ENCODE data around the gene ARL15. TPM values are rescaled to one million over a fixed set of nuclear protein-coding genes. Genes with fewer than 3 reads are reported as not detected.
"Not testable (repeated sequence)": the region's sequence is repeated elsewhere in the genome, so short reads cannot be mapped to it uniquely, and the experiment has no call there.

ARL15 gene
- polyA plus RNA-seq, 1 of the 3 experiments (the other 2 are of a cell fraction): 6.4 TPM

GRCh38 chr5:53983568-53984460 is 326.6 kb downstream of the ARL15 start:
- POLR2A ChIA-PET: no interaction called here
- Histone ChIP-seq H3K9ac (no peak overlapping the region), H3K4me2 (no peak overlapping the region), H3K9me3 (no peaks in the 10 kb centered on the region), H3K36me3 (replicated peaks in 1 of 2; ENCODE audit: control insufficient read depth in 1 of 2, insufficient read depth in 2 of 2, low read length in 1 of 2) (no peaks in the 10 kb centered on the region), H3K4me3 (ENCODE audit: low read depth in 2 of 2, low read length in 1 of 2) (no peak overlapping the region), H4K20me1 (ENCODE audit: insufficient read depth) (no peaks in the 10 kb centered on the region), H3K4me1 (ENCODE audit: control insufficient read depth in 1 of 2, insufficient read depth in 2 of 2, low read depth in 1 of 2, low read length in 1 of 2) (no peaks in the 10 kb centered on the region), H3K79me2 (ENCODE audit: insufficient read depth) (no peaks in the 10 kb centered on the region), H2AFZ (ENCODE audit: low read depth) (no peak overlapping the region), H3K27me3 (ENCODE audit: insufficient read depth) (no peaks in the 10 kb centered on the region), H3F3A (replicated peaks; ENCODE audit: insufficient read depth) (no peaks in the 10 kb centered on the region), H3K27ac (ENCODE audit: low read depth in 2 of 2, low read length in 1 of 2) (no peak overlapping the region), H3K9me2 (no peaks in the 10 kb centered on the region)
- WGBS (ENCODE audit: low lambda C conversion rate): 79% methylated on average over 10 of the region's 10 CpGs
- DNase-seq: no peak
- TF ChIP-seq RAD21 (IDR thresholded peaks at IDR 0.05; ENCODE audit: low read length): no peak
- TF ChIP-seq FOXM1 (IDR thresholded peaks at IDR 0.05; ENCODE audit: low read depth): no peak
- TF ChIP-seq FOSL2 (IDR thresholded peaks at IDR 0.05; ENCODE audit: borderline replicate concordance, low read depth): no peak
- TF ChIP-seq CHD2 (IDR thresholded peaks at IDR 0.05; ENCODE audit: low read length, partially characterized antibody): no peak
- TF ChIP-seq FOXJ3 (CRISPR knock-in tag; IDR thresholded peaks at IDR 0.05): no peak
- TF ChIP-seq POLR2AphosphoS5 (IDR thresholded peaks at IDR 0.05; ENCODE audit: low read depth, low read length): no peak
- TF ChIP-seq USF1 (IDR thresholded peaks at IDR 0.05; ENCODE audit: borderline replicate concordance, low read depth): no peak
- TF ChIP-seq YY1 (IDR thresholded peaks at IDR 0.05; ENCODE audit: low read depth): no peak
- TF ChIP-seq MEF2A (IDR thresholded peaks at IDR 0.05; ENCODE audit: borderline replicate concordance, low read depth): no peak
- TF ChIP-seq RXRA (IDR thresholded peaks at IDR 0.05; ENCODE audit: borderline replicate concordance, low read depth): no peak
- no peak for TF ChIP-seq PBX3 (IDR thresholded peaks at IDR 0.05)
- TF ChIP-seq SIN3A (IDR thresholded peaks at IDR 0.05; ENCODE audit: borderline replicate concordance, low read depth, low read length): no peak
- no peak for TF ChIP-seq TCF12 (IDR thresholded peaks at IDR 0.05)
- no peak for TF ChIP-seq MAX (IDR thresholded peaks at IDR 0.05; ENCODE audit: low read depth)
- TF ChIP-seq MXI1 (IDR thresholded peaks at IDR 0.05; ENCODE audit: low read depth, low read length): no peak
- CTCF ChIA-PET: no interaction called here

- DNase-seq; H3K9ac ChIP-seq; H3K79me2 ChIP-seq (ENCODE audit: insufficient read depth); POLR2A ChIA-PET; H3K9me3 ChIP-seq; H3F3A ChIP-seq (replicated peaks; ENCODE audit: insufficient read depth); H2AFZ ChIP-seq (ENCODE audit: low read depth); H3K9me2 ChIP-seq; H3K36me3 ChIP-seq (replicated peaks in 1 of 2; ENCODE audit: control insufficient read depth in 1 of 2, insufficient read depth in 2 of 2, low read length in 1 of 2); H3K4me2 ChIP-seq; H4K20me1 ChIP-seq (ENCODE audit: insufficient read depth); CTCF ChIA-PET; H3K27me3 ChIP-seq (ENCODE audit: insufficient read depth); H3K27ac ChIP-seq (ENCODE audit: low read depth in 2 of 2, low read length in 1 of 2); H3K4me1 ChIP-seq (ENCODE audit: control insufficient read depth in 1 of 2, insufficient read depth in 2 of 2, low read depth in 1 of 2, low read length in 1 of 2); H3K4me3 ChIP-seq (ENCODE audit: low read depth in 2 of 2, low read length in 1 of 2): not testable (repeated sequence)
- WGBS (ENCODE audit: low lambda C conversion rate): 100% methylated on average over 2 of the region's 2 CpGs
Observed at GRCh38 chr5:53982319-53982718, 328.1 kb downstream of the ARL15 start.

Measured in SK-N-SH (cell line).